GM21576 (cell line): ENCODE measurements around the gene SF3B1.
"Not testable (repeated sequence)": the region's sequence is repeated elsewhere in the genome, so short reads cannot be mapped to it uniquely, and the experiment has no call there.

Experiments used
- ATAC-seq: cut with Tn5 transposase; IDR thresholded peaks from one replicate; pipeline ENCODE4 v1.9.1; 2021; ENCODE audit warnings: mild to moderate bottlenecking, moderate library complexity; ENCODE audit not compliant: unreplicated experiment

Gene SF3B1

GRCh38 chr2:197434541-197435513, at the start of gene SF3B1:
Gene SF3B1, minus strand, starts transcription at chr2:197435028. Its CDS starts 29 bp downstream, at chr2:197434999.
- peak; percentile 92 for ATAC-seq

- ATAC-seq, result not testable (repeated sequence)
These were observed 49.4 kb upstream of the SF3B1 start for GRCh38 chr2:197484248-197484647.

GRCh38 chr2:197480165-197481036, 45.6 kb upstream of the SF3B1 start:
- no peak for ATAC-seq

DNA sequence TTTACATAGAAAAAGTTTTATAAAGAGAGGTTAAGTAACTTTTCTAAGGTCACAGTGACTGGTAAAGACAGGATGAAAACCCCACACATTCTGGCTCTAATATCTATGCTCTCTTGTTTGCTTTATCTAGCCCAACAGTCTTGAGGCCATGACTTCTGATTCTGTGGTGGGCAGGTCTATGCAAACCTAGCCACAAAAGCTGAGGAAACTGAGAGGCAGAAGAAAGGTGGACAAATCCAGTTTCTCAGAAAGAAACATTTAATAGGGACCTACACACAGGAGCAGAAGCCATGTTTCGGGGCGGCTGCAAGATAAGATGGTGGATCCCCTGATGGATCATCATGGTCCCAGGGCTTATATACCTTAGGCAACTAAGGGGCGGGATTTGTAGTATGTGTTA, 43.0 kb upstream of the SF3B1 start:
- no peak for ATAC-seq

DNA sequence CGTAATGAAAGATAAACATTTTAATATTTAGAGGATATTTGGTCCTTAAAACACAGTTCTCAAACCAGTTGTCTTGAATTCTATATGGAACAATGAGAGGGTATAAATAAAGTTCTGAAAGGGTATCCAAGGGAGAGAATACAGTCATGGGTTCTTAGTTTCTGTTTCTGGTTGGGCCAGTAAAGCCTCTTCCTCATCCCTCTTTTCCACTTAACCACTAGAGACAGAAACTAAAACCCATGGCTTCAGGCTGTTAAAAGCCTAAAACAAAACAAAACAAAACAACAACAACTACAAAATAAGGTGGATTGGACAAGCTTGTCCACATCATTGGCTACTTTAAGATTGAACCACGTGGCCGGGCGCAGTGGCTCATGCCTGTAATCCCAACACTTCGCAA, 37.3 kb upstream of the SF3B1 start:
- ATAC-seq, result no peak

- no peak for ATAC-seq
These were observed 29.3 kb upstream of the SF3B1 start for GRCh38 chr2:197464175-197464574.

GRCh38 chr2:197461057-197461456, 26.2 kb upstream of the SF3B1 start:
- no peak for ATAC-seq

- ATAC-seq, result no peak
These were observed 25.8 kb upstream of the SF3B1 start for GRCh38 chr2:197460649-197461048.

DNA sequence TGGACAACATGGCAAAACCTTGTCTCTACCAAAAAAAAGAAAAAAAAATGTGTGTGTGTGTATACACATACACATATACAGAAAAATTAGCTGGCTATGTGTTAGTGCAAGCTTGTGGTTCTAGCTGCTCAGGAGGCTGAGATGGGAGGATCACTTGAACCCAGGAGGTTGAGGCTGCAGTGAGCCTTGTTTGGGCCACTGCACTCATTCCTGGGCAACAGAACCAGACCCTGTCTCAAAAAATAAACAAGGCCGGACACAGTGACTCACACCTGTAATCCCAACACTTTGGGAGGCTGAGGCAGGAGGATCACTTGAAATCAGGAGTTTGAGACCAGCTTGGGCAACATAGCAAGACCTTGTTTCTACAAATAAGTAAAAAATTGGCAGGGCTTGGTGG, 20.6 kb upstream of the SF3B1 start:
- no peak for ATAC-seq

- no peak for ATAC-seq
These were observed 20.1 kb upstream of the SF3B1 start for GRCh38 chr2:197454923-197455322.

- ATAC-seq, result peak; percentile 32
These were observed 19.1 kb upstream of the SF3B1 start for GRCh38 chr2:197453914-197454398.

DNA sequence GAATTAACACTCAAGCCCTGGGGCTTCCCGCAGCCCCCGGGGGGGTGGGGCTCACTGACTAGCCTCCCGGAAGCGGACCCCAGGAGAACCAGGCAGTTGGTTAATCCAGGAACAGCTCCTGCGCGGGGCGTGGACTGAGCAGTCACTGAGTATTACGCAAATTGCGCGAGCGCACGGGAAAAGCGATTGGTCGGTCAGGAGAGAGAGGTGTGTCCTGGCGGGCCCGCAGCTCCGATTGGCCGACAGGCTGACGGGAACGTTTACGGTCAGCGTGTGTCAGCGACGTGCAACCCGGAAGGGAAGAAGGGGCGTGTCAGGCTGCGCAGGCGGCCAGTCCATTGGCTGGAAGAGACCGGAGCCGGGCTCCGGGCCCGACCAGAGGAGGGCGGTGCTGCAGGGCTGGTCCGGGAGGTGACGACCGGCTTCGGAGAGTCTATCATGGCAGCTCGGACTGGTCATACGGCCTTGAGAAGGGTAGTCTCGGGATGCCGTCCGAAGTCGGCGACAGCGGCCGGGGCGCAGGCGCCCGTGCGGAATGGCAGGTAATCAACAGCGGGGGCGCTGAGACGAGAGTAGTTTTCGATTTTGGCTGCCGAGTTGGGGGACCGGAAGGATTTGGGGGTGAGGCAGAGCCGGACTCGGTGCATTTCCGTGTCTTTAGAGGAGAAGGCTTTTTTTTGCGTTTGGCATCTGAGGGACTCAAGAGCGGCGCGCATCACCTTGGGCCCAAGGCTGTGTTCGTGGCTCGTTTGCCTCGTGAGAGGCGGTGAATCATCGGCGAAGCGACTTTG, 18.5 kb upstream of the SF3B1 start, which contains the start of gene COQ10B:
TSS of gene COQ10B (plus strand) at position 430 of the 791 bp plus-strand sequence. CDS start at position 439, 9 bp downstream.
- peak; percentile 94 for ATAC-seq

- ATAC-seq, result no peak
These were observed 17.9 kb upstream of the SF3B1 start for GRCh38 chr2:197452754-197453122.

DNA sequence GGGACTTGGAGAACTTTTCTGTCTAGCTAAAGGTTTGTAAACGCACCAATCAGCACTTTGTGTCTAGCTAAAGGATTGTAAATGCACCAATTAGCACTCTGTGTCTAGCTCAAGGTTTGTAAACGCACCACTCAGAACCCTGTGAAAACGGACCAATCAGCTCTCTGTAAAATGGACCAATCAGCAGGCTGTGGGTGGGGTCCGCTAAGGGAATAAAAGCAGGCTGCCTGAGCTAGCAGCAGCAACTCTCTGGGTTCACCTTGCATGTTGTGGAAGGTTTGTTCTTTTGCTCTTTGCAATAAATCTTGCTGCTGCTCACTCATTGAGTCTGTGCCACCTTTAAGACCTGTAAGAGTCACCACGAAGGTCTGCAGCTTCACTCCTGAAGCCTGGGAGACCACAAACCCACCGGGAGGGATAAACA, 16.1 kb upstream of the SF3B1 start:
- ATAC-seq, result not testable (repeated sequence)

- ATAC-seq, result no peak
These were observed 15.6 kb upstream of the SF3B1 start for GRCh38 chr2:197450465-197450864.

- no peak for ATAC-seq
These were observed 12.0 kb upstream of the SF3B1 start for GRCh38 chr2:197446844-197447243.

DNA sequence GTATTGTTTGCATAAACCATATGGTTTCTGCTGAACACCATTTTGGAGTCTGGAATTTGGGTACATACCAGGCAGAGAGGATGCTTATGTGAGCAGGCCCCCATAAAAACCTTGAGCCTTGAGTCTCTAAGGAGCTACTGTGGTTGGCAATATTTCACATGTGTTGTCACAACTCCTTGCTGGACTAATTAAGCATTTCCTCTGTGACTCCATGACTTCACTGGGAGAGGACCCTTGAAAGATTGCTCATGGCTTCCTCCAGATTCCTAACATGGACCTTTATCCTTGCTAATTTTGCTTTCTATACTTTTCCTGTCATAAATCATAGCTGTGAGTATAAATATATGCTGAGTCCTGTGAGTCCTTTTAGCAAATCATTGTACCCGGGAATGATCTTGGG, 10.9 kb upstream of the SF3B1 start:
- no peak for ATAC-seq

GRCh38 chr2:197442857-197443256, 8.0 kb upstream of the SF3B1 start:
- ATAC-seq, result no peak

DNA sequence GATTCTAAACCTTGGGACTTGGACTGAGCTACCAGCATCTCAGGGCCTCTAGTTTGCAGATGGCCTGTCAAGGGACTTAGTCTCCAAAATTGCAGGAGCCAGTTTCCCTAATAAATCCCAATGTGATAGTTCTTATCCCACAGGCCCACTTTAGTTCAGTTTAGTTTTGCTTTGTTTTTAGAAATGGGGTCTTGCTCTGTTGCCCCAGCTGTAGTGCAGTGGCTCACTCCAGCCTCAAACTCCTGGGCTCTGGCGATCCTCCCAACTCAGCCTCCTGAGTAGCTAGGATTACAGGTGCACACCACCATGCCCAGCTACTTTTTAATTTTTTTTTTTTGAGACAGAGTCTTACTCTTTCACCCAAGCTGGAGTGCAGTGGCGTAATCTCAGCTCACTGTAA, 2.6 kb upstream of the SF3B1 start:
- no peak for ATAC-seq

DNA sequence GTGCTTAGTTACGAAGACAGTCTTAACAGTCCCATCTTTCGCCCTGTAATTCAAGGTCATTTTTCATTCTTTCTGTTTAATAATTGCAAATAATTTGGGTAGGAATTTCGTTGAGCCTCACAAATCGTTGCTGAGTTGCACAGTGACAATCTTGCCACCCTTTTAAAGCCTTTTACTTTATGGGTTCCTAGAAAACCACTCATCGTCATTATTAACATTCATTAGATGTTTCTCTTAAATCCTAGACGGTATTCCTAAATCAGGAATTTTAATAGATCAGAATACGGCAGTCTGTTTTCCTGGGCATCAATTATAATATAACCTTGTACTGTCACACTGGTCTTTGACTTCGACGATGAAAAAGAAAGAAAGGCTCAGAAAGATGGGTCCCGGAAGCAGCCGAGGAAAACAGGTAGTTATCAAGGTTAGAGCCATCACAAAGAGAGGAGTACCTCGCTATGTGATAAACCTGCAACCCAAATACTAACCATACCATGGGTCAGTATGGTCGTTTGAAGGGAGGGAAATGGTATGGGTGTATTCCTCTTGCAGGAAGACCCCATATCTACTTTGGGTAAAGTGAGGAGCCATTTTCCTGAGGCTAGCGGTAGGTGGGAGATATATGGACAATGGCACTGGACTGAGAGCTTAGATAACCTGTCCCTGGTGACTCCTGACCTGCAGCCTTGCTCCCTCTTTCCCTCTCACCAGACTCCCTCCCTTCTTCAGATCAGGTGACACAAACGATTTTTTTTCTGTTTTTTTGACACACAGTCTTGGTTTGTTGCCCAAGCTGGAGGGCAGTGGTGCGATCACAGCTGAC, 981 bp upstream of the SF3B1 start:
- ATAC-seq, result peak; percentile 1
